Measurements from ENCODE around the gene LDB1. TPM values are rescaled to one million over a fixed set of nuclear protein-coding genes. Genes with fewer than 3 reads are reported as not detected.

LDB1 gene
- total and polyA plus RNA-seq, 5 donors from 2014 or later = 18.1 to 120 (median 27.6) TPM

DNA sequence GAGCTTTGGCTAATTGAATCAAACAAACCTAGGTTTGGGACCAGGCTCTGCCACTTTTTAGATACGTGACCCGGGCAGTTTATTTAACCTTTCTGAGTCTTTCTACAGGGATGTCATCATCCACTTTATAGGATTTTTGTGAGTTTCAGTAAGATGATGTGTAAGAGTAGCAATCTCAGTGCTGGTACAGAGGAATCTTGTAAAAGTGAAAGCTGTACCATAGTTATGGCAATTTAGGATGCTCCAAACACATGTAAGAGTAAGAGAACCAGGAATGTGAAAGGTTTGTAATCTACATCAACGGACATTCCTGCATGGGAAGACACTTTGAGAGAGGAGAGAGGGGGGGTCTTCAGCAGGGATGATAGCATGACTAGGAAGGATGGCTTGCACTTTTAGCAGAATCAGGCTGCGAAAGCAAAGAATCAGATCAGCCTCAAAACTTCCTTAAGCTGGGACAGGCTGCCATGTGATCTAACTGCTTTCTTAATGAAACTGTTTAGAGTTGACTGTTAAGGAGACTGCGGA, 33.0 kb upstream of the LDB1 start:
- Mint-ChIP-seq H3K36me3 (peaks cover 35% of the 10 kb centered on the region), H3K4me3 (peak overlapping the region; percentile 94 to 99 (median 96)), H3K9me3 (no peaks in the 10 kb centered on the region), H3K4me1 (peaks cover 5 to 62% (median 40%) of the 10 kb centered on the region in 4 donors), H3K27ac (peak overlapping the region; percentile 86 to 98 (median 98)), H3K27me3 (no peaks in the 10 kb centered on the region)
- DNase-seq = peak in 1 of 3 donors; percentile 18
- peaks cover 30% of the 10 kb centered on the region for H3K36me3 ChIP-seq (ENCODE audit: control insufficient read depth, insufficient read depth, low read length)
- ATAC-seq (ENCODE audit: low read depth in 2 of 2) = no peak
- H3K4me1 ChIP-seq (ENCODE audit: control insufficient read depth, insufficient read depth, low read length, poor library complexity, severe bottlenecking) = peaks cover 32% of the 10 kb centered on the region
- H3K9me3 ChIP-seq (ENCODE audit: control insufficient read depth in 2 of 2, low read length in 2 of 2) = no peaks in the 10 kb centered on the region
- H3K27me3 ChIP-seq (ENCODE audit: control insufficient read depth, insufficient read depth, low read length) = no peaks in the 10 kb centered on the region
- H3K4me3 ChIP-seq (ENCODE audit: low read depth, low read length) = peak overlapping the region; percentile 79
- peak overlapping the region; percentile 97 for H3K27ac ChIP-seq (ENCODE audit: insufficient read depth, low read length, poor library complexity, severe bottlenecking)

DNA sequence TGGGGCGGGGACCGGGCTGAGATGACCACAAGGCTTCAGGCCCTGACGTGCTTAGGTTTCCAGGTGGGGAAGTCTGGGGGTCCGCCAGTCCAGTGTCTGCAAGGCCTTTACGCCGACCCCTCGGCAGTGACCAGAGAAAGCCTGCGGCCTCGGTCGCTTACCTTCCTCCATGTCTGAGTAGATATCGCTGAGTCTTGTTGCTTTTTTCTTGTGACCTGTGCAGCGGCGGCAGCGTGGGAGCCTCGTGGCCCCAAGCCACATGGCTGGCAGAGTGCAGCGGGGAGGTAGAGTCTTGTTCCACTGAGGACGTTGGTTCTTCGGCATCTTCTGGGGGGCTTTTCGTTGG, 32.4 kb upstream of the LDB1 start:
- H3K27me3 Mint-ChIP-seq = no peaks in the 10 kb centered on the region
- peak overlapping the region; percentile 94 to 99 (median 96) for H3K4me3 Mint-ChIP-seq
- peaks cover 6 to 60% (median 38%) of the 10 kb centered on the region in 4 donors for H3K4me1 Mint-ChIP-seq
- Histone ChIP-seq H3K9me3 (ENCODE audit: control insufficient read depth in 2 of 2, low read length in 2 of 2) (no peaks in the 10 kb centered on the region), H3K36me3 (ENCODE audit: control insufficient read depth, insufficient read depth, low read length) (peaks cover 30% of the 10 kb centered on the region), H3K27me3 (ENCODE audit: control insufficient read depth, insufficient read depth, low read length) (no peaks in the 10 kb centered on the region), H3K4me1 (ENCODE audit: control insufficient read depth, insufficient read depth, low read length, poor library complexity, severe bottlenecking) (peaks cover 32% of the 10 kb centered on the region), H3K27ac (ENCODE audit: insufficient read depth, low read length, poor library complexity, severe bottlenecking) (peak overlapping the region; percentile 97), H3K4me3 (ENCODE audit: low read depth, low read length) (peak overlapping the region; percentile 79)
- H3K9me3 Mint-ChIP-seq = no peaks in the 10 kb centered on the region
- DNase-seq (no peak), ATAC-seq (ENCODE audit: low read depth in 2 of 2) (no peak)
- H3K27ac Mint-ChIP-seq = peak overlapping the region; percentile 86 to 98 (median 98)
- H3K36me3 Mint-ChIP-seq = peaks cover 37% of the 10 kb centered on the region

DNA sequence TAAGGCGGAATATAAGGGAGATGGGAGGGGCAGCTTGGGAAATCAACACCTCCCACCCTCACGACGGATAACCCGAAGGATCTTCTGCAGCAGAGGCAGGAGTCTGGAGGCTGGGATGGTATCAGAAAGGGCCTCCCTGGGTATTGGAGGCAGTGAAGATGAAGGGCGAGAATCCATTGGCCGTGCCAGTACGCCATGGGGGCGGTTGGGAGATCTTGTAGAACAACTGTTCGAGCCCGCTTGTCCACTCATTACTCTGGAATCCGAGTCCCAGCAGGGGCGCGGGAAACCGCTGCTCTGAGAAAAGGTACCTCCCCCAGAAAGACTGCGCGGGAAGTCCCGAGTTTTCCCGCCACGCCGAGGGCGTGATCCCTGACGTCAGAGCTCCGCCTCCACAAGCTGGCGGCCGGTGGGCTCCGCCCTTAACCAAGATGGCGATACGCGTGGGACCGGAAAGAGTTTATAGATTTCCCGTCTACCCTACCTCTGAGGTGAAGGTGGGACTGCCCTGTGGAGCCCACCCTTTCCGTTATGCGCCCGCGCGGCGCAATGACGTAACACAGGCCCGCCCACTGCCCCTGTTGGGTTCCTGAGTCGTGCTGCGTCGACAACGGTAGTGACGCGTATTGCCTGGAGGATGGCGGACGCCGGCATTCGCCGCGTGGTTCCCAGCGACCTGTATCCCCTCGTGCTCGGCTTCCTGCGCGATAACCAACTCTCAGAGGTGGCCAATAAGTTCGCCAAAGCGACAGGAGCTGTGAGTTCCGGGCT, 31.8 kb upstream of the LDB1 start, which contains the start of gene NOLC1:
NOLC1 (plus strand) TSS at position 616 of the 771 bp plus-strand sequence; CDS start at position 638, 22 bp downstream.
- peak within 1 kb of the TSS; percentile 94 to 99 (median 96) for H3K4me3 Mint-ChIP-seq
- H3K36me3 Mint-ChIP-seq = peaks cover 37% of the 10 kb centered on the region

DNA sequence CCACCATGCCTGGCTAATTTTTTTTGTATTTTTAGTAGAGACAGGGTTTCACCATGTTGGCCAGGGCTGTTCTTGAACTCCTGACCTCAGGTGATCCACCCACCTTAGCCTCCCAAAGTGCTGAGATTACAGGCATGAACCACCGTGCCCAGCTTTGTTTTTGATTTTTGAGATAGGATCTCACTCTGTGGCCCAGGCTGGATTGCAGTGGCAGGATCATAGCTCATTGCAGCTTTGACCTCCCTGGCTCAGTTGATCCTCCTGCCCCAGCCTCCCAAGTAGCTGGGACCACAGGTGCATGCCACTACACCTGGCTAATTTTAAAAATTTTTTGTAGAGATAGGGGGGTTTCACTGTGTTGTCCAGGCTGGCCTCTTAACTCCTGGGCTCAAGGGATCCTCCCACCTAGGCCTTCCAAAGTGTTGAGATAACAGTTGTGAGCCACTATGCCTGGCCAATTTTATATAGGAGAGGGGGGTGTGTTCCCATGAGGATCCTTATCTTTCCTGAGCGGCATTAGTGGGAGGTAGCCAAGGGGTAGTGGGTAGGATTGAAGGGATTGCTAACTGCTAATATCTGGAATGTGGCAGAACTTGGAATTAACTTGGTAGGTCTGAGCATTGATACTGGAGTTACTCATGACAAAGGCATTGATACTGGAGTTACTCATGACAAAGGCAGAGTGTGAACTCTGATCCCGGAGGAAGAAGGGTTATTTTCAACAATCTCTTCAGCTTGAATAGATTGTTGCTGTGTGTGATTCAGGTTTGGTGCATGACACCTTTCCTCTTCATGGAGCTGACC, 31.0 kb upstream of the LDB1 start:
- H3K27me3 Mint-ChIP-seq = no peaks in the 10 kb centered on the region
- peaks cover 32% of the 10 kb centered on the region for H3K36me3 Mint-ChIP-seq
- ATAC-seq (ENCODE audit: low read depth in 2 of 2) (no peak), DNase-seq (no peak)
- Histone ChIP-seq H3K27ac (ENCODE audit: insufficient read depth, low read length, poor library complexity, severe bottlenecking) (peak overlapping the region; percentile 97), H3K36me3 (ENCODE audit: control insufficient read depth, insufficient read depth, low read length) (peaks cover 31% of the 10 kb centered on the region), H3K4me3 (ENCODE audit: low read depth, low read length) (peak overlapping the region; percentile 78), H3K4me1 (ENCODE audit: control insufficient read depth, insufficient read depth, low read length, poor library complexity, severe bottlenecking) (peaks cover 28% of the 10 kb centered on the region), H3K27me3 (ENCODE audit: control insufficient read depth, insufficient read depth, low read length) (no peaks in the 10 kb centered on the region), H3K9me3 (ENCODE audit: control insufficient read depth in 2 of 2, low read length in 2 of 2) (no peaks in the 10 kb centered on the region)
- H3K9me3 Mint-ChIP-seq = no peaks in the 10 kb centered on the region
- peak overlapping the region; percentile 86 to 98 (median 98) for H3K27ac Mint-ChIP-seq
- H3K4me3 Mint-ChIP-seq = peak overlapping the region; percentile 94 to 99 (median 96)
- peaks cover 9 to 47% (median 29%) of the 10 kb centered on the region in 4 donors for H3K4me1 Mint-ChIP-seq

More for the DNA sequence above, 31.8 kb upstream of the LDB1 start, which contains the start of gene NOLC1:
- peak; percentile 99 to 100 (median 100) for DNase-seq
- no peaks in the 10 kb centered on the region for H3K9me3 Mint-ChIP-seq
- H3K27me3 Mint-ChIP-seq = no peaks in the 10 kb centered on the region
- Histone ChIP-seq H3K36me3 (ENCODE audit: control insufficient read depth, insufficient read depth, low read length) (peaks cover 28% of the 10 kb centered on the region), H3K4me1 (ENCODE audit: control insufficient read depth, insufficient read depth, low read length, poor library complexity, severe bottlenecking) (peaks cover 29% of the 10 kb centered on the region), H3K27me3 (ENCODE audit: control insufficient read depth, insufficient read depth, low read length) (no peaks in the 10 kb centered on the region), H3K4me3 (ENCODE audit: low read depth, low read length) (peak within 1 kb of the TSS; percentile 79), H3K9me3 (ENCODE audit: control insufficient read depth in 2 of 2, low read length in 2 of 2) (no peaks in the 10 kb centered on the region), H3K27ac (ENCODE audit: insufficient read depth, low read length, poor library complexity, severe bottlenecking) (peak within 1 kb of the TSS; percentile 97)
- peaks cover 9 to 55% (median 32%) of the 10 kb centered on the region in 4 donors for H3K4me1 Mint-ChIP-seq
- ATAC-seq (ENCODE audit: low read depth in 2 of 2) = peak; percentile 96
- H3K27ac Mint-ChIP-seq = peak within 1 kb of the TSS; percentile 86 to 98 (median 98)

DNA sequence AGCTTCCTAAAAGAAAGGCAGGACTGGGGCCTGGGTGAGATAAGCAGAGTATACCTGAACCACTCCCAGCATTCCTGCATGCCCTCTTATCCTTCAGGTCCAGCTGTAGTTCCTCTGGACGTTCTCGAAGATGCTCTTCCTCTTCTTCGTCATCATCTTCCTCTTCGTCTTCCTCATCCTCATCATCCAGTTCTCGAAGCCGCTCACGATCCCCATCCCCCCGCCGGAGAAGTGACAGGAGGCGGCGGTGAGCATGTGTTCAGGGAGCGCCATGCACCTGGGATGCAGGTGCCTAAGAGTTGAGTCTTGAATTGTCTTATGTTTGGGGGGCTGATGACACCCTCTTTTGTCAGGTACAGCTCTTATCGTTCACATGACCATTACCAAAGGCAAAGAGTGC, 28.1 kb upstream of the LDB1 start:
- H3K9me3 Mint-ChIP-seq = no peaks in the 10 kb centered on the region
- no peaks in the 10 kb centered on the region for H3K27me3 Mint-ChIP-seq
- Histone ChIP-seq H3K9me3 (ENCODE audit: control insufficient read depth in 2 of 2, low read length in 2 of 2) (no peaks in the 10 kb centered on the region), H3K4me1 (ENCODE audit: control insufficient read depth, insufficient read depth, low read length, poor library complexity, severe bottlenecking) (peaks cover 14% of the 10 kb centered on the region), H3K27me3 (ENCODE audit: control insufficient read depth, insufficient read depth, low read length) (no peaks in the 10 kb centered on the region), H3K4me3 (ENCODE audit: low read depth, low read length) (no peak overlapping the region), H3K27ac (ENCODE audit: insufficient read depth, low read length, poor library complexity, severe bottlenecking) (no peak overlapping the region), H3K36me3 (ENCODE audit: control insufficient read depth, insufficient read depth, low read length) (peaks cover 49% of the 10 kb centered on the region)
- H3K4me3 Mint-ChIP-seq = no peak overlapping the region
- no peak for ATAC-seq (ENCODE audit: low read depth in 2 of 2)
- H3K4me1 Mint-ChIP-seq = peaks cover 9 to 25% (median 20%) of the 10 kb centered on the region in 4 donors
- H3K27ac Mint-ChIP-seq = peak overlapping the region; percentile 7 to 79 (median 22)
- DNase-seq = no peak
- H3K36me3 Mint-ChIP-seq = peaks cover 37% of the 10 kb centered on the region

DNA sequence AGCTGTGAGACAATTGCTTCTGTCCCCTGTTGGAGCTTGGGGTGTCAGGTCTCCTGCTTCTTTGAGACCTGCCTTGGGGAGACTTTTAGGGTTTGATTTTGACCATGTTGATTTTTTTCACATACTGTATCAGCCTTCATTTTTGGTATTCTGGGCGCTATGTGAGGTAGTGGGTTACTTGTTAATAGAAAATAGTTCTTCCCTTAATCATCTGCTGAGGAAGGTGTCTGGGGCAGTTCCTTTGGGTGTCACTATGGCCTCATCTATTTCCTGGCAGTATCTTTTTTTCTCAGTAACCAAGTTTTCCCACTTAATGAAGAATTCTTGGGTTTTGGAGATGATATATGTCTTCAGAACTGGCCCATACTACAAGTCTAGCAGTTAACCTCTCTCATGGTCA, 27.4 kb upstream of the LDB1 start:
- peaks cover 7% of the 10 kb centered on the region for H3K4me1 ChIP-seq (ENCODE audit: control insufficient read depth, insufficient read depth, low read length, poor library complexity, severe bottlenecking)
- H3K27ac ChIP-seq (ENCODE audit: insufficient read depth, low read length, poor library complexity, severe bottlenecking) = no peak overlapping the region
- ATAC-seq (ENCODE audit: low read depth in 2 of 2) = no peak
- no peak overlapping the region for H3K4me3 ChIP-seq (ENCODE audit: low read depth, low read length)
- Mint-ChIP-seq H3K9me3 (no peaks in the 10 kb centered on the region), H3K27ac (peak overlapping the region in 2 of 3 donors; percentile 7 to 27), H3K4me1 (peaks cover 9 to 18% (median 14%) of the 10 kb centered on the region in 4 donors), H3K36me3 (peaks cover 35% of the 10 kb centered on the region), H3K4me3 (no peak overlapping the region), H3K27me3 (no peaks in the 10 kb centered on the region)
- H3K27me3 ChIP-seq (ENCODE audit: control insufficient read depth, insufficient read depth, low read length) = no peaks in the 10 kb centered on the region
- peaks cover 53% of the 10 kb centered on the region for H3K36me3 ChIP-seq (ENCODE audit: control insufficient read depth, insufficient read depth, low read length)
- DNase-seq = no peak
- no peaks in the 10 kb centered on the region for H3K9me3 ChIP-seq (ENCODE audit: control insufficient read depth in 2 of 2, low read length in 2 of 2)

DNA sequence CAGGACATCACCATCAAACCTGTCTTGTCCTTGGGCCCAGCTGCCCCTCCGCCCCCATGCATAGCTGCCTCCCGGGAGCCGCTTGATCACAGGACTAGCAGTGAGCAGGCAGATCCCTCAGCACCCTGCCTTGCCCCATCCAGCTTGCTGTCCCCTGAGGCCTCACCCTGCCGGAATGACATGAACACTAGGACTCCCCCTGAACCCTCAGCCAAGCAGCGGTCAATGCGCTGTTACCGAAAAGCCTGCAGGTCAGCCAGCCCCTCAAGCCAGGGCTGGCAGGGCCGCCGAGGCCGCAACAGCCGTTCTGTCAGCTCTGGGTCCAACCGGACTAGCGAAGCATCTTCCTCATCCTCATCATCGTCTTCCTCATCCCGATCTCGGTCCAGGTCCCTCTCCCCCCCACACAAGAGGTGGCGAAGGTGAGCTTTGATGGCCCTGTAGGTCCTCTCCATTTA, 26.8 kb upstream of the LDB1 start:
- H3K9me3 ChIP-seq (ENCODE audit: control insufficient read depth in 2 of 2, low read length in 2 of 2) = no peaks in the 10 kb centered on the region
- DNase-seq = no peak
- Mint-ChIP-seq H3K4me1 (peaks cover 9 to 13% (median 11%) of the 10 kb centered on the region in 4 donors), H3K9me3 (no peaks in the 10 kb centered on the region), H3K4me3 (no peak overlapping the region), H3K27me3 (no peaks in the 10 kb centered on the region), H3K27ac (no peak overlapping the region), H3K36me3 (peaks cover 35% of the 10 kb centered on the region)
- no peak overlapping the region for H3K4me3 ChIP-seq (ENCODE audit: low read depth, low read length)
- H3K4me1 ChIP-seq (ENCODE audit: control insufficient read depth, insufficient read depth, low read length, poor library complexity, severe bottlenecking) = peaks cover 5% of the 10 kb centered on the region
- no peak for ATAC-seq (ENCODE audit: low read depth in 2 of 2)
- no peaks in the 10 kb centered on the region for H3K27me3 ChIP-seq (ENCODE audit: control insufficient read depth, insufficient read depth, low read length)
- no peak overlapping the region for H3K27ac ChIP-seq (ENCODE audit: insufficient read depth, low read length, poor library complexity, severe bottlenecking)
- peaks cover 53% of the 10 kb centered on the region for H3K36me3 ChIP-seq (ENCODE audit: control insufficient read depth, insufficient read depth, low read length)

Data from CD4-positive, CD25-positive, alpha-beta regulatory T cell (primary cell).